Parietal lobe (tissue), 1 donor: ENCODE results near the gene CFAP97D1. TPM values are rescaled to one million over a fixed set of nuclear protein-coding genes. Genes with fewer than 3 reads are reported as not detected.

Experiments
- total RNA-seq: library from RNA; depleted of rRNA; stranded (reverse); fragments of >200 nt; gene quantifications from one replicate; pipeline ENCODE4 v1.2.3, GENCODE V29; 2014

The CFAP97D1 gene
- total RNA-seq: not detected

GRCh38 chr17:43780135-43780534 is at the start of gene CFAP97D1:
TSS of gene CFAP97D1 (plus strand) at chr17:43780435. CDS start at chr17:43780463, 28 bp downstream.

DNA sequence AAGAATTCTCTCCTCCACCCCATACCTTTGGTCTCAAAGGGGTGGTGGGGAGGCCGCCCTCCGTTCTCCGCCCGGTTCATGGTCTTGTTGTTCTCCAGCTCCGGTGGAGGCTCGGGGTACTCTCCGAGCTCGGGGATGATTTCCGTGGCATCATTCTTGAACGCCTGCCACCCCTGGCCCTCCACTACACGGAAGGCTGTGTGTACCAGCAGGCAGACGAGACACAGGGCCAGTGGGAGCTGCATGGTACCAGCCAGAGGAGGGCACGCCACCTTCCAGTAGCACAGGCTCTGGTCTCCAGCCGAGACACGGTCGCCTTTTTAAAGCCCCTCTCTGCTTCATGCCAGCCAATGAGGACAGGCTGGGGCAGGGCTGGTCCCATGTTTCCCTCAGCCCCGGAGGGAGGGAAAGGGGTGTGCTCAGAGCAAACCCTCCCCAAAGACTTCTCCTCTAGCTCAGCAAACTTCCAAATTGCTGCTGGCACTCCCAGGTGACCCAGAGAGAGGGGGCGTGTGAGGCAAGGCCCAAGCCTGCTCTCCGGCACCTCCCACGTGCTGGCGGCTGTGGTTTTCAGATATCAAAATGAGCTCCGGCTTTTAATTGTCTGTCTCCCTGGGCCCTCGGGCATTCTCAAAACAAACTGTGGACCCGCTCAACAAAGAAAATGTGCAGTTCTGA is 21.6 kb upstream of the CFAP97D1 start, which contains the start of gene SOST:
TSS of gene SOST (minus strand) at position 295 of the 678 bp plus-strand sequence. CDS start at position 245, 50 bp downstream.

DNA sequence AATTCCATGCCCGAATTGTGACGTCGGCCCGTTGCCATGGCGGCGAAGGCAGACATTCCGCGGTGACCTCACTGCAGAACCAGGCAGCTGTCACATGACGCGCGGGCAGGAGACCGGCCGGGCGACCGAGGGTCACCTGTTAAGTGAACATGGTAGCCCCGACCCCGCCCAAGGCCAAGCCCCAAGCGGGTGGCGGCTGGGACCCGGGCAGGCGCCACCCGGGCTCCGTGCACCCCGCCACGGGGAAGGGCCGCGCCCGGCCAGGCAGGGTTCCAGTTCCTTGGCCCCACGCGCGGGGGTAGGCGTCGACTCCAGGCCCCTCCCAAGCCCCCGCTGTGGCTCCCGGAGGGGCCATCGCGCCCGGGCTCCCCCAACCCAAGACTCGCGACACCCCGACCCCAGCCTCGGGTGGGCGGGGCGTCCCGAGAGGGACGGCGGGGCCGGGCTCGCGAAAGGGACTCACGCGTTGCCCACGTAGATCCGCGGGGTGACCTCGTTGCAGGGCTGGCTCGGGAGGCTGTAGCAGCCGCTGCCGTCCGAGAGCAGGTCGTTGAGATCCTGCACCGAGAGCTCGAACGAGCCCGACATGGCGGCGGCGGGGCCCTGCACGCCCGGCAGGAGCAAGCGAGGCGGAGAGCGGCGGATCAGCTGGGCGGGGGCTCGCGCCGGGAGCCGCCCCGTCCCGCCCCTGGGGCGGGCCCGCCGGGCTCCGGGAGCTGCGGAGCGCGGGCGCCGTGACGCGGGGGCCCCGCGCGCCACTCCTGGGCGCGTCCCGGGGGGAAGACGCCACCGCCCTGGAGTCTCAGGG is 1.7 kb upstream of the CFAP97D1 start, which contains the start of gene DUSP3:
TSS of gene DUSP3 (minus strand) at position 641 of the 808 bp plus-strand sequence. CDS start at position 588, 53 bp downstream.

DNA sequence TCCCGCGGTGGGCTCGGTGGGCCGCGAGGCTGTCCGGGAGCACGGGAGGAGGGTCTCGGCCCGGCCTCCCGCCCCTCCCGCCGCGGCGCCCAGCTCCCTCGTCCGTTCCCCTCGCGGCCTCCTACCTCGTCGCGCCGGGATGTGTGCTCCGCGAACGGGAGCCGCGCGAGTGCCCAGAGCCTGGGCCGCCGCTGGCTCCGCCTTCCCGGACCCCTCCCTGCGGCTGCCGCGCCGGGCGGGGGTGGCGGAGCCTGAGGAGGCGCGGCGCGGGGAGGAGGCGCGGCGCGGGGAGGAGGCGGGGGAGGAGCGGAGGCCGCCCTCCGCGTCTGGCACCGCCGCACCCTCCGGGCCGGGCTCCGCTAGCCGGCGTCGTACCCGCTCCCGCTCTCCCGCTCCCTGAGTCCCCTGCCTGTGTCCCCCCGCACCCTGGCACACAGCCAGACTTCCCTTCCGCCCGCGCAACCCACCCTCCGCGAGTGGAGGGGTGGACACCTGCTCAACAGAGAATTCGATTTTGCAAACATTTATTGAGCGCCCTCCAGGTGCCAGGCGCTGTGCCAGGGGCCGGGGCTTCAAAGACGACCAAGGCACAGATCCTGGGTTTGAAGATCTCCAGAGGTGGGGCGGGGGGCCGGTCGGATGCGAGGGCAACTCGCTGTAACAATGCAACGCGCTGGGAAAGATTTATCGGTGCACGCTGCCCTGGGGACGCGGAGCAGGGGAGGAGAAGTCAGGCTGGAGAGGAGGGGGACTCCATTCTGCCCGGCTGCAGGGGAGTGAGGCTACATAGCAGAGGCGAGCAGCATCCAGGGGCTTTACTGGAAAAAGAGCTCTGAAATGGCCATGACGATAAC is 53.0 kb downstream of the CFAP97D1 start, which contains the start of gene MPP3:
TSS of gene MPP3 (minus strand) at position 171 of the 854 bp plus-strand sequence. CDS start 1,240 bp downstream, outside the sequence.

Other genes with a start within 250 kb of the CFAP97D1 start
- gene ETV4, start 234.1 kb upstream of the CFAP97D1 start, total RNA-seq: 1.6 TPM
- not detected for gene MEOX1, start 118.5 kb upstream of the CFAP97D1 start, total RNA-seq
- gene SOST, start 21.6 kb upstream of the CFAP97D1 start, total RNA-seq: not detected
- 38.2 TPM for gene DUSP3, start 1.5 kb upstream of the CFAP97D1 start, total RNA-seq
- gene MPP3, start 52.7 kb downstream of the CFAP97D1 start, total RNA-seq: 58.5 TPM
- gene CD300LG, start 66.7 kb downstream of the CFAP97D1 start, total RNA-seq: not detected
- 17.5 TPM for gene MPP2, start 127.1 kb downstream of the CFAP97D1 start, total RNA-seq
- gene PPY, start 162.0 kb downstream of the CFAP97D1 start, total RNA-seq: not detected
- gene PYY, start 173.5 kb downstream of the CFAP97D1 start, total RNA-seq: not detected
- not detected for gene NAGS, start 224.2 kb downstream of the CFAP97D1 start, total RNA-seq
- gene TMEM101, start 234.5 kb downstream of the CFAP97D1 start, total RNA-seq: 21.0 TPM